ENCODE results near the gene ACSS1.

Gene ACSS1

DNA sequence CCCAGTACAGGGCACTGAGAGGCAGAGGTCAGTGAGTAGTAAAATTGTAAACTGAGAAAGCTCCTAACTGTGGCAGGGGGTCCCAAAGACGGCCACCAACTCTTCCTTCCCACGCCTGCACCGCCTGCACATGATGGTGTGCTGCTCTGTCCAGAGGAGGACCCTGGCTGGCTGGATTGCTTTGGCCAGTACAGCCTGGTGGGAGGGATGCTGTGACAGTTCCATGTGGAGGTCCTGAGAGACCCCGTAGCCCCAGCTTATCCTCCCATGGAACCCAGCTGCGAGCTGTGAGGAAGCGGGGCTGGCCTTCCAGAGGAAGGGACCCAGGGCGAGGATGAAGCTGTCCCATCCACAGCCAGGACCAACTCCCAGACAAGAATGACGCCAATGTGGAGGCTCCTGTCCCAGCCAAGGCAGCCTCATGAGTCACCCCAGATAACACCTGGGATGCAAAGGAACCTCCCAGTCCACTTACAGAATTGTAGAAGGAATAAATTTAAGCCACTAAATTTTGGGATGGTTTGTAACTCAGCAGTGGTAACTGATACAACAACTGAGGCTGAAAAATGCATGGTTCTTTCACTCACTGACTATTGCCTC, 2.0 kb upstream of the ACSS1 start:
- DNase-seq (ENCODE audit: low read depth in 2 of 2, low spot score in 1 of 2) = no peak

GRCh38 chr20:25058847-25059810, 1.2 kb upstream of the ACSS1 start:
- no peak for DNase-seq (ENCODE audit: low read depth in 2 of 2, low spot score in 1 of 2)

- peak; percentile 49 to 67 for DNase-seq (ENCODE audit: low read depth in 2 of 2, low spot score in 1 of 2)
Measured at GRCh38 chr20:25057234-25058050, 497 bp downstream of the ACSS1 start.

DNA sequence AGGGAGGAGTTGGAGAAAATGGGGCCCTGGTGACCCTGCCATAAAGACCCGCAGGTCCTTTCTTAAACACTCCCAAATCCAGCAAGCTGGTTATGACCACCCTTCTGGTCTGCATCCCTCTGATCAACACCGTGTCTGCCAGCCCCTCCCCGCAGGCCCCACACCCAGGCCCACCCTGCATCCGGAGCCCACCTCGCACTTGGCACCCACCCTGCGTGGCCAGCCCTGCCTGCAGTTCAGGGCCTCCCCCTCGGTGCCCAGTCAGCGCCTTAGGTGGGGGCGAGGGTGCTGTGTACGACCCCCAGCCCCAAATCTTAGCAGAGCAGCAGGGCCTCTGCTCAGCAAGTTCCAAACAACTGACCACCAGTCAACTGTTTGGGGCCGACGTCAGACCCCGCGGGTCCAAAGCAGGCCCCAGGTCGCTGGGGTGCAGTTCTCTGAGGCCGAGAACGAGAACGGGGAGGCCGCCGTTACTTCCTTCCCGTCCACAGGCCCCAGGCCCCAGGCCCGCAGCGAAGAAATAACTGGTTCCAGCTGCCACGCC, 1.2 kb downstream of the ACSS1 start:
- DNase-seq (ENCODE audit: low read depth in 2 of 2, low spot score in 1 of 2) = no peak

DNA sequence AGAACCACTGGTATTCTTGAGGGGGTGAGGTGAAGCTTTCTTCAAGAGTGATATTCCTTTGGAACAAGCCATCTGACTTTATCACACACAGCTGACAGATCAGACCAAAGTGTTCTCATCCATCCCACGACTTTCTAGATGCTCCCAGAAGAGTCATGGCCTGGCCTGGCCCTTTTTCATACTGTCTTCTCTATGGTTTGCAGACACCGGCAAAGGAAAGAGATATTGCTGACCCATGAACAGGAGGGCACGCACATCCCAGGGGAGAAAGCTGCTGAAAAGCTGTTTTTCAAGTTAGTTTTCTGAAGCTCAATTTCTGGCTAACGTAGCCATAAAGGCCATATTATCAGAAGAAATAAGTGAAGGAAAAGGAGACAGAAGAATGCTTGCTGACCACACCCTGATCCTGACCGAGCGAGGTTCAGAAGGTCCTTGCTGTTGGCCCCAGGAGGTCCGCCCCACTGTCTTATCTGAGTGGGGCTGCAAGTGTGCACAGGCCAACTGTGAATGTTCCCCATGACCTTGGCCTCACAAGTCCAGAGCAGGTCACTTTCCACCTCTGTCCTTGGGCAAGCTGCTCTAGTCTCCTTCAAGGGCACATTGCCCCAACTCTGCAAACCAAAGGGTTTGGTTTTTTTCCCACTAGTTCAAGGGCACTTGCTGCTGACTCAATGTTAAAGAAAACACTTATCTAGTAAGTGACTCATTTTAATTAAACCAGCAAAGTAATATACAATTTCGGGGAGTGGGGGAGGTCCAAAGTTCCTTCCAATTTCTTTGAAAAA, 2.0 kb downstream of the ACSS1 start:
- DNase-seq (ENCODE audit: low read depth in 2 of 2, low spot score in 1 of 2) = no peak

DNA sequence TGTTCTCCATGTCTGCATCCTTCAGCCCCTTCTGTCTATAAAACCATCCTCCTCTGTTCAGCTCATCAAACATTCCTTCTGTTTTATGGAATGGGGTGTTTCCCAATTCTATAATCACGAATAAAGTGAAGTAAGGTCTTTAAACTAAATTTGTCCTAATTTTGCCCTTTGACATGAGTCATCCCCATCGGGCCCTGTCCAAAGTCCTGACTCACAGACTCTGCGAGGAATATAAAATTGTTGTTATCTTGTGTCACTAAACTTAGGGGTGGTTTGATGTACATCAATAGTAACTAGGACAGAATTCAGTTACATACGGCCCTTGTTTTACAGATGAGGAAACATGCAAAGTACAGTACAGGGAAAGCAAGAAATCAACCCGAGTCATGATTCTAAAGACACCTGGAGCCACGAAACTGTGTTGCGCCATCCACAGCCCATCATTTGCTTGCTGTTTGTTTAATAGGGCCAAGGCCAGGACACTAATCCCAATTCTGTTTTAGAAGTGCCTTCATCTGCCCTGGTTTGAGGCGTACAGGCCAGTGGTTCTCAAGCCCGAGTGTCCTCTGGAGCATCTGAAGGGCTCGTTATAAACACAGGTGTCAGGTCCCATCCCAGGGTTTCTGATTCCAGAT, 2.8 kb downstream of the ACSS1 start:
- DNase-seq (ENCODE audit: low read depth in 2 of 2, low spot score in 1 of 2) = no peak

GRCh38 chr20:25054096-25054820, 3.7 kb downstream of the ACSS1 start:
- DNase-seq (ENCODE audit: low read depth in 2 of 2, low spot score in 1 of 2) = no peak

DNA sequence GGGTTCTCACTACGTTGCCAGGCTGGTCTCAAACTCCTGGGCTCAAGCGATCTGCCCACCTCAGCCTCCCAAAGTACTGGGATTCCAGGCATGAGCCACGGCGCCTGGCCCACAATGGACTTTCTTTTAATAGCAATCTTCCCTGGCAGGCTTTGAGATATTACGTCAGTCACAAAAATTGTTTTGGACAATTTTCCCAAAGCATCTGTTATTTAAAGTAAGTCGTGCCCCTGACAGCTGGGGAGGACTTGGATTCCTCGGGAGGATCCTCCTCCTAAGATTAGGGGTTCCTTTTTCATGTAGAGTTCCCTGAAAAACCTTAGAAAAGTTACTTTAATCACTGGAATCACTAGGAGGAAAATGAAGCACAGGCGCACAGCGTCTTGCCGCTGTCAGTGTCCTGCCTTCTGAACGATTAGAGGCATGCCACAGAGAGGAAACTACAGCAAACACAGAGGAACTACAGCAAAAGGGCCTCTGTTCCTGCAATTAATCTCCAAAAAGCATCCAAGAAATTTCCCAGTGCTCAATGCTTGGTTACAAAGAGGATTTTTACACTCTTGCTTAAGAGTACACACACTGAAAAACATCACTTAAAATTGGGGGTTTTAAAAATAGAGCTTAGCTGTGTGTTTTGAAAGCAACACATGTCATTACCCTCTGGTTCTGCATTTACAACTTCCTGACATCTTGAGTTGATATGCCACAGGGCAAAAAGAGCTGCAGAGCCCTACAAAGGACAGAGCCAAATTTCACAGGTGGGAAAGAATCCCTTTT, 4.5 kb downstream of the ACSS1 start:
- no peak for DNase-seq (ENCODE audit: low read depth in 2 of 2, low spot score in 1 of 2)

DNA sequence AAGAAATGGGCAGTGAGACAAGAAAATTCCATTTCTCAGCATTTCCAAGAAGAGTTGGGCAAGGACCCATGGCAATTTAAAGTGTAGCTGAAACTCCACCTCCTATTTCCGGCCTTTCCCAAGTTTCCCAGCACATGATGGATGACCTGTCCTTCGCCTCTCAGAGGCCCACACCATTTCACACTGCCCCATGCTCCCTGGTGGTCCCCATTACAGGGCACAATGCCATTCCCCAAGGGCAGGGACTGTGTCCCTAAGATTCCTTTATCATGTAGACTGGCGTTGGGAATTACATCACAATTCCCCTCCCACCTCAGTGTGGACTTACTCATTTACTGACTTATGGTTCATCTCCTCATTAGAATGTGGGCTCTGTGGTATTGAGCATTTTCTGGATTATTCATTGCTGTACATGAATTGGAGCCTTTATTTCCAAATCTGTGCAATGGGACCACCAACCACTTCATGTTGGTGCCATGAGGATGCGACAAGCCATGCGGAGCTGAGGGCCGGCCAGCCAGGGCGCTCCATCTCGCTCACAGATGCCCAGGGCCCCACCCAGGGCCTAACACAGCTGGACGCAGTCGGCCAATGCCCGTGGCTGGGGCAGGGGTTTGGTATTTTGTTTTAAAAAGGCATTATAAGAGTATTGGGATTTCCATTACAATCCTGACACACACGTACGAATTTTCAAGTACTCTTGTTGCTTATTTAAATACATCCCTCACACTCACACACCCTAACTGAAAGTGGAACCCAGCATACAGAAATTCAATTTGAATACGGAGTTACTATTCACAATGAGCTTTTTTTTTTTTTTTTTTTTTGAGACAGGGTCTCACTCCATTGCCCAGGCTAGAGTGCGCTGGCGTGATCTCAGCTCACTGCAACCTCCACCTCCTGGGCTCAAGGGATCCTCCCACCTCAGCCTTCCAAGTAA, 5.4 kb downstream of the ACSS1 start:
- DNase-seq (ENCODE audit: low read depth in 2 of 2, low spot score in 1 of 2) = no peak

GRCh38 chr20:25051386-25052155, 6.4 kb downstream of the ACSS1 start:
- no peak for DNase-seq (ENCODE audit: low read depth in 2 of 2, low spot score in 1 of 2)

DNA sequence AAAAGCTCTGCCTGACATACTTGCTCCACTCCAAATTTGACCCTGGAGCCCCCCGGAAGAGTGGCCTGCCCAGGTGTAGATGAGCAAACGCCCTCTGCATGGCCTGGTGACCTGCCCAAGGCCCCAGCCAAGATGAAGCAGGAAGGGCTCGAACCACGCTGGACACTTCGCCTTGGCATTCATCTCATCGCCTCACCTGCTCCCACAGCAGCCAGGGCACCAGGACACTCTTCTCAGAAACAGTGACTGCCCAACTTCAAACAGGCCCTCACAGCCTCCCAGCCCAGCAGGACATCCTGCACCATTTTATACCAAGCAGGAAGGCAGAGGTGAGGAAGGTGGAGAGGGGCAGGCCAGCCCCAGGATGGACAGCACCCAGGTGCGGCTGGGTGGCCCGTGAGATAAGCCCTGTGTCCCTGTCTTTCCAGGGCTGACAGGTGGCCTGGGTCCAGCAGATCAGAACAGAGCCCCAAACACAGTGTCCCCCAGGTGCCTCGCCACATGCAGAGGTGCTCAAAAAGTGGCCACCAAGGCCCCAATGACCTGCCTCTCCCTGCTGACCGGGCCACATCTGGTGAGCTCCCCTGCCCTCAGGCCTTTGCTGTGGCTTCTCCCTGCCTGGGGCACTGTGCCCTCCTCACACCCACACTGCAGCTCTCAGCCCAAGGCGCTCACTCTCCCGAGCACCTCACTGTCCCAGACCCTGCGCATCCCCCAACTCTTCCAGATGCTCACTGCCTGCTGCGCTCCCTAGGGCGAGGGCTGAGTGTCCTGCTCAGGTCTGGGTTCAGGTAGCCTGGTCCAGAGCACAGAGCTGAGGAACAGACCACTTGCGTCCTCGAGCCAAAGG, 7.2 kb downstream of the ACSS1 start:
- no peak for DNase-seq (ENCODE audit: low read depth in 2 of 2, low spot score in 1 of 2)

DNA sequence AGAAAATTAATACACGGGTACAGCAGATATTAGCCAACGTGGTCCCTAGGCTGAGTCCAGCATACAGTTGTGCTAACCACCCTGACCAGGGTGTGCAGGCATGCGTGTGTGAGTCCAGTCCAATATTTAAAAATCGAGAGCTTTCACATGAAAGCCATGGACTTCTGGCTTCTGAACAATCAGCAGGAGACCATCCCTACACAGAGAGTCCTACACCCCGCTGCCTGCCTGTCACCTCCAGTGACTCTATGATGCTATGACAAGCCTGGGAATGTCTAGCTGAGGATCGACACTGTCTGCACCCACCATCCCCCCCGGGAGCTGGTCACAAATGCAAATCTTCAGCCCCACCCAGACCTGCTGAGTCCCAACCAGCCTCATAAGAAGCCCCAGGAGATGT, 7.9 kb downstream of the ACSS1 start:
- no peak for DNase-seq (ENCODE audit: low read depth in 2 of 2, low spot score in 1 of 2)

DNA sequence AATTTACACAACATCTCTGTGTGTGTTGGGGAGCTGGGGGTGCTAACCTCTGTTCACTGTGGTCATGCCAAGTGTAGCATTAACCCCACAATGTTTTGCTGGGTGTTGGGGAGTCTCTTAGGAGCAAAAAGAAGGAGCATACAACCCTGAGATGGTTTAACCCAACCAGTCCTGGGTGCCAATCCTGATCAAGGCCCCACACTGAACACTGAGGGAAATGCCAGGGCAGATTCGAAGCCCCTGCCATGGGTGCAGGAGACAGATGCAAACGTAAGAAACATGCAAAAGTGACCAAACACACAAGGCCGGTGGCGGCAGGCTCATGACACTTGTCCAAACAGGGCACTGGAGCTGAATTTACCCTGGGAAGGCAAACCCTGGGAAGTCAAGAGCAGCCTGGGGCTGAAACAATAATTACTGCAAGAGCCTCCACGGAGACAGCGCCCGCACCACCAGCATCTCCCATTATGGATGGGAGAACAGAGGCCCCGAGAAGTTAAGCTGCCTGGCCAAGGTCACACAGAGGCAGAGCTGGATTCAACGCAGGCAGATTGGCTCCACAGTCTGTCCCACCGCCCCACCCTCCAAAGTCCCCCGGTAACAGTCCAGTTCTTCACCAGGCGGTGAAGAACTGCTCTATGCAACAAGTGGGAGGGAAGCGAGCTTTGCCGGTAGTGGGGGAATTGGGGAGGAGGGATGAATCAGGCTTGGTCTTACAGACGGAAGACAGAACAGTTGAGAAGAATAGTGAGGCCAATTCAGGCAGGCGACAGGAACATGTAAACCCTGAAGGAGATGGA, 8.5 kb downstream of the ACSS1 start:
- no peak for DNase-seq (ENCODE audit: low read depth in 2 of 2, low spot score in 1 of 2)

DNA sequence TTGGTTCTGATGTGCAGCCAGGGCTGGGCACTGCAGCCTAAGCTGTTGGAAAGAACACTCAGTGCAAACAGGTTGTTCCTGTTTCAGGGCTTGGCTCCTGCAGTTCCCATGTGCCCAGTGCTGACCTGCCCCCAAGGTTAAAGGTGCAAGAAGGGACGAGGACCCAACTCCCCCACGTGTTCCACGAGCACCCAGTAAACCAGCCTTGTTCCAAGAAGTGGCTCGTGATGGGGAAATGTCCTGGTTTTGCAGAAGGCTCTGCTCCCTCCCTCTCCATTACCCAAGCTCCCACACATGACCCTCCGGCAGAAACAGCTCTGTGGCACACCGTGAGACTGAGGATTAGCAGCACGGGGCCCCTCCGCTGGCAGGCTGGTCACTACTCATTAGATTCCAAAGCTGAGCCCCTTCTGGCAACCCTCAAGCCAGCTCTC, 9.4 kb downstream of the ACSS1 start:
- DNase-seq (ENCODE audit: low read depth in 2 of 2, low spot score in 1 of 2) = no peak

DNA sequence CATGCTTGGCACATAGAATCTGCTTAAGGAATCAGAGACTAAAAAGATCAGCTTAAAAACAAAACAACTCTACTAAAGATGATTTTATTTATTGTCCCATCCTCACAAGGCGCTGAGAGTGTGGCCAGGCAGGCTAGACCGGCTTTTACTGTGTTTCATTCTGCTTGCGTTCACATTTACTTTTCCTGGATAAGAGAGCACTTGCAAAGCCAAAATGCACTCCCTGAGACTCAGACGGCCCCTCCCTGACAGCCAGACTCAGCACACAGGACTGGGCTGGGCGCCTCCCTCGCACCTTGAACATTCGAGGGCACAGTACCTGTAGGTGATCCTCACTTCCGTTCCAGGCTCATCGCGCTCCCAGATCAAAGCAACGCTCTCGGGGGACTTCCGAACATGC, 10.2 kb downstream of the ACSS1 start:
- DNase-seq (ENCODE audit: low read depth in 2 of 2, low spot score in 1 of 2) = no peak
